ENCODE results near the gene GALNT6. TPM values are rescaled to one million over a fixed set of nuclear protein-coding genes. Genes with fewer than 3 reads are reported as not detected.

GALNT6 gene
- total RNA-seq, 1 experiment from 2014 or later, result 190 TPM

- peak; percentile 93 to 98 for TF ChIP-seq CTCF (IDR thresholded peaks at IDR 0.05; ENCODE audit: insufficient read depth in 1 of 2, low read depth in 1 of 2, low read length in 1 of 2, severe bottlenecking in 1 of 2, unreplicated experiment in 1 of 2)
- intact Hi-C loops (cut with micrococcal nuclease; ENCODE audit: unreplicated experiment), result loop anchor here (1.0 to 5.0 kb wide), 5 partner anchors 24 to 442 kb away; partner anchors contain the start of gene SCN8A
- Histone ChIP-seq H3K9me3 (no peaks in the 10 kb centered on the region), H3K27me3 (replicated peaks; ENCODE audit: control insufficient read depth, insufficient read depth, low read length) (no peaks in the 10 kb centered on the region), H3K36me3 (ENCODE audit: control insufficient read depth, insufficient read depth, low read length) (no peaks in the 10 kb centered on the region), H3K4me1 (peaks cover 26% of the 10 kb centered on the region), H3K4me3 (ENCODE audit: low read depth, low read length) (peak within 1 kb of the TSS; percentile 57)
- ChIA-PET POLR2A (interaction anchor here (0.7 kb wide), 1 partner anchor 185 kb away, joined by 3 read pairs; no protein-coding TSS in a partner anchor), CTCF (interaction anchor here (0.6 to 2.6 kb wide), 11 partner anchors 25 to 389 kb away, joined by 3 to 16 read pairs (median 5); partner anchors contain the start of gene GALNT6)
- peak; percentile 97 to 99 for DNase-seq
- Mint-ChIP-seq H3K36me3 (ENCODE audit: insufficient read depth, unreplicated experiment) (peaks cover 17% of the 10 kb centered on the region), H3K27me3 (ENCODE audit: insufficient read depth, unreplicated experiment) (no peaks in the 10 kb centered on the region), H3K4me1 (ENCODE audit: low read depth, unreplicated experiment) (peaks cover 49% of the 10 kb centered on the region), H3K4me3 (ENCODE audit: unreplicated experiment) (peak within 1 kb of the TSS; percentile 81), H3K9me3 (ENCODE audit: unreplicated experiment) (no peaks in the 10 kb centered on the region), H3K27ac (ENCODE audit: unreplicated experiment) (peak within 1 kb of the TSS; percentile 69)
- BruUV-seq (replicated peaks), result no TSS peak
Measured at GRCh38 chr12:51424662-51425539, 33.7 kb upstream of the GALNT6 start, which contains the start of gene SLC4A8. TSS of gene SLC4A8 (plus strand) at chr12:51424831. CDS start at chr12:51424988, 157 bp downstream.

GRCh38 chr12:51424094-51424661 is 33.0 kb upstream of the GALNT6 start:
- H3K9me3 ChIP-seq, result no peaks in the 10 kb centered on the region
- POLR2A ChIA-PET, result interaction anchor here (0.7 kb wide), 1 partner anchor 184 kb away, joined by 3 read pairs; no protein-coding TSS in a partner anchor
- peak overlapping the region; percentile 81 for H3K4me3 Mint-ChIP-seq (ENCODE audit: unreplicated experiment)
- peaks cover 21% of the 10 kb centered on the region for H3K4me1 ChIP-seq
- H3K4me3 ChIP-seq (ENCODE audit: low read depth, low read length), result no peak overlapping the region
- peaks cover 43% of the 10 kb centered on the region for H3K4me1 Mint-ChIP-seq (ENCODE audit: low read depth, unreplicated experiment)
- intact Hi-C loops (cut with micrococcal nuclease; ENCODE audit: unreplicated experiment), result loop anchor here (1.0 to 5.0 kb wide), 5 partner anchors 23 to 443 kb away; partner anchors contain the start of gene SCN8A
- CTCF ChIA-PET, result interaction anchor here (0.6 to 2.6 kb wide), 11 partner anchors 25 to 389 kb away, joined by 3 to 16 read pairs (median 5); partner anchors contain the start of gene GALNT6
- no TSS peak for BruUV-seq (replicated peaks)
- TF ChIP-seq CTCF (IDR thresholded peaks at IDR 0.05; ENCODE audit: insufficient read depth in 1 of 2, low read depth in 1 of 2, low read length in 1 of 2, severe bottlenecking in 1 of 2, unreplicated experiment in 1 of 2), result no peak
- H3K36me3 Mint-ChIP-seq (ENCODE audit: insufficient read depth, unreplicated experiment), result peaks cover 19% of the 10 kb centered on the region
- H3K36me3 ChIP-seq (ENCODE audit: control insufficient read depth, insufficient read depth, low read length), result no peaks in the 10 kb centered on the region
- H3K27ac Mint-ChIP-seq (ENCODE audit: unreplicated experiment), result peak overlapping the region; percentile 69
- H3K27me3 ChIP-seq (replicated peaks; ENCODE audit: control insufficient read depth, insufficient read depth, low read length), result no peaks in the 10 kb centered on the region
- DNase-seq, result no peak
- no peaks in the 10 kb centered on the region for H3K9me3 Mint-ChIP-seq (ENCODE audit: unreplicated experiment)
- no peaks in the 10 kb centered on the region for H3K27me3 Mint-ChIP-seq (ENCODE audit: insufficient read depth, unreplicated experiment)
